Astrocyte (in vitro differentiated cells and primary cell): ENCODE data around the gene PARP6. TPM values are rescaled to one million over a fixed set of nuclear protein-coding genes. Genes with fewer than 3 reads are reported as not detected.
A peak's percentile ranks its signal among the peaks of the same experiment; 100 is the strongest.

Experiments used
- DNase-seq: peaks from one replicate; pipeline ENCODE4 v3.0.0-alpha.2; 2010; ENCODE audit warnings: low read depth
- FAIRE-seq: peaks from 2 replicates; lab custom pipeline; 2011; peaks lifted over from hg19 to GRCh38; lab: Jason Lieb, UNC
- H2AFZ ChIP-seq: 2 replicates; pipeline ENCODE4 v1.6.0; 2012; ENCODE audit warnings: low read depth, low read length, inconsistent platforms
- H3K27ac ChIP-seq: 2 replicates; pipeline ENCODE4 v1.5.1; 2011; ENCODE audit warnings: low read depth, low read length, inconsistent platforms
- H3K27me3 ChIP-seq: 2 replicates; pipeline ENCODE4 v1.6.0; 2011; ENCODE audit warnings: low read length, inconsistent platforms; ENCODE audit not compliant: insufficient read depth
- H3K36me3 ChIP-seq: 2 replicates; pipeline ENCODE4 v1.5.1; 2011; ENCODE audit warnings: low read length, inconsistent platforms; ENCODE audit not compliant: insufficient read depth
- H3K4me1 ChIP-seq: 2 replicates; pipeline ENCODE4 v1.5.1; 2011; ENCODE audit warnings: low read length, inconsistent platforms; ENCODE audit not compliant: insufficient read depth
- H3K4me2 ChIP-seq: 2 replicates; pipeline ENCODE4 v1.6.0; 2012; ENCODE audit warnings: low read length, inconsistent platforms
- H3K4me3 ChIP-seq: 2 replicates; pipeline ENCODE4 v1.5.1; 2011; ENCODE audit warnings: low read depth, mild to moderate bottlenecking, low read length, inconsistent platforms; ENCODE audit not compliant: insufficient read depth
- H3K79me2 ChIP-seq: 2 replicates; pipeline ENCODE4 v1.6.0; 2012; ENCODE audit warnings: mild to moderate bottlenecking, low read length, inconsistent platforms; ENCODE audit not compliant: insufficient read depth
- H3K9ac ChIP-seq: 2 replicates; pipeline ENCODE4 v1.6.0; 2012; ENCODE audit warnings: mild to moderate bottlenecking, low read length, inconsistent platforms
- H3K9me3 ChIP-seq: 2 replicates; pipeline ENCODE4 v1.5.1; 2012; ENCODE audit warnings: low read depth, mild to moderate bottlenecking, low read length, inconsistent platforms; ENCODE audit not compliant: insufficient read depth
- H4K20me1 ChIP-seq: 2 replicates; pipeline ENCODE4 v1.6.0; 2012; ENCODE audit warnings: low read length, inconsistent platforms; ENCODE audit not compliant: insufficient read depth
- H3K27ac Mint-ChIP-seq: one replicate; pipeline ENCODE4 v1.8.0; 2021; ENCODE audit warnings: mild to moderate bottlenecking, mixed read lengths; ENCODE audit not compliant: unreplicated experiment
- H3K27me3 Mint-ChIP-seq: one replicate; pipeline ENCODE4 v1.8.0; 2021; ENCODE audit warnings: low read depth, mixed read lengths; ENCODE audit not compliant: unreplicated experiment
- H3K36me3 Mint-ChIP-seq: one replicate; pipeline ENCODE4 v1.8.0; 2021; ENCODE audit warnings: low read depth, mixed read lengths; ENCODE audit not compliant: unreplicated experiment
- H3K4me1 Mint-ChIP-seq: one replicate; pipeline ENCODE4 v1.8.0; 2021; ENCODE audit warnings: low read depth, mixed read lengths; ENCODE audit not compliant: unreplicated experiment
- H3K4me3 Mint-ChIP-seq: one replicate; pipeline ENCODE4 v1.8.0; 2021; ENCODE audit warnings: mild to moderate bottlenecking, moderate library complexity, mixed read lengths; ENCODE audit not compliant: unreplicated experiment
- H3K9me3 Mint-ChIP-seq: one replicate; pipeline ENCODE4 v1.8.0; 2021; ENCODE audit warnings: mild to moderate bottlenecking, mixed read lengths; ENCODE audit not compliant: unreplicated experiment
- EZH2 ChIP-seq: IDR thresholded peaks from 2 replicates; pipeline ENCODE4 v1.6.1; 2012; ENCODE audit warnings: mild to moderate bottlenecking, low read length, inconsistent platforms; ENCODE audit not compliant: insufficient read depth
- total RNA-seq: library from RNA; stranded (reverse); gene quantifications from 2 replicates; pipeline ENCODE4 v1.2.1, GENCODE V29; 2021
- TF ChIP-seq, protein P1 (sequence below): IDR thresholded peaks from 2 replicates; pipeline ENCODE4 v1.5.1; 2011; ENCODE audit warnings: low read depth, mild to moderate bottlenecking, inconsistent platforms, low read length, moderate library complexity; ENCODE audit not compliant: insufficient read depth

The PARP6 gene
- total RNA-seq, 1 donor from 2014 or later, result 62.7 TPM

DNA sequence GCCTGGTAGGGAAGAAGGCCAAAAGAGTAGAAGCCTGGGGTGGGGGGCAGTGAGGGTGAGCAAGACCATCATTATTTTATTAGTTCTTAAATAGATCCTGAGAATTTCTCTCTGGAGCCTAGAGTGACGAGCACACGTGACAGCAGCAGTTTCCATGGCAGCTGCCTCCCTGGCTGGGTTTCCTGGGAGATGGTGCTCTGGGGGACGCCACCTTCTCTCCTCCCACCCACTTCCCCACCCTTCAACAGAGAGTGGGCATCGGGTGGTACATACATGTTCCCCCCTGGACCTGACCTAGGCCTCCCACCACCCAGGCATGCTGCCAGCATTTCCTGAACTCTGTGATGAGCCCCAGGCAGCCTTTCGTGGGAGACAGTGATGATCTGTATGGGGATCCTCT is 34.7 kb upstream of the PARP6 start:
- no peak overlapping the region for H3K27ac Mint-ChIP-seq
- H3K4me1 ChIP-seq, result peaks cover 9% of the 10 kb centered on the region
- no peaks in the 10 kb centered on the region for H3K9me3 ChIP-seq
- peaks cover 5% of the 10 kb centered on the region for H3K9me3 Mint-ChIP-seq
- no peaks in the 10 kb centered on the region for H3K79me2 ChIP-seq
- H3K4me3 Mint-ChIP-seq, result no peak overlapping the region
- no peak for TF ChIP-seq EZH2
- TF ChIP-seq, protein P1, sequence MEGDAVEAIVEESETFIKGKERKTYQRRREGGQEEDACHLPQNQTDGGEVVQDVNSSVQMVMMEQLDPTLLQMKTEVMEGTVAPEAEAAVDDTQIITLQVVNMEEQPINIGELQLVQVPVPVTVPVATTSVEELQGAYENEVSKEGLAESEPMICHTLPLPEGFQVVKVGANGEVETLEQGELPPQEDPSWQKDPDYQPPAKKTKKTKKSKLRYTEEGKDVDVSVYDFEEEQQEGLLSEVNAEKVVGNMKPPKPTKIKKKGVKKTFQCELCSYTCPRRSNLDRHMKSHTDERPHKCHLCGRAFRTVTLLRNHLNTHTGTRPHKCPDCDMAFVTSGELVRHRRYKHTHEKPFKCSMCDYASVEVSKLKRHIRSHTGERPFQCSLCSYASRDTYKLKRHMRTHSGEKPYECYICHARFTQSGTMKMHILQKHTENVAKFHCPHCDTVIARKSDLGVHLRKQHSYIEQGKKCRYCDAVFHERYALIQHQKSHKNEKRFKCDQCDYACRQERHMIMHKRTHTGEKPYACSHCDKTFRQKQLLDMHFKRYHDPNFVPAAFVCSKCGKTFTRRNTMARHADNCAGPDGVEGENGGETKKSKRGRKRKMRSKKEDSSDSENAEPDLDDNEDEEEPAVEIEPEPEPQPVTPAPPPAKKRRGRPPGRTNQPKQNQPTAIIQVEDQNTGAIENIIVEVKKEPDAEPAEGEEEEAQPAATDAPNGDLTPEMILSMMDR, result no peak
- H3K4me1 Mint-ChIP-seq, result peaks cover 5% of the 10 kb centered on the region
- H2AFZ ChIP-seq, result no peak overlapping the region
- no peaks in the 10 kb centered on the region for H4K20me1 ChIP-seq
- H3K36me3 ChIP-seq, result no peaks in the 10 kb centered on the region
- peaks cover 4% of the 10 kb centered on the region for H3K36me3 Mint-ChIP-seq
- no peak overlapping the region for H3K27ac ChIP-seq
- no peak overlapping the region for H3K4me2 ChIP-seq
- no peak for FAIRE-seq
- no peak overlapping the region for H3K9ac ChIP-seq
- H3K4me3 ChIP-seq, result no peak overlapping the region
- peaks cover 11% of the 10 kb centered on the region for H3K27me3 ChIP-seq
- H3K27me3 Mint-ChIP-seq, result peaks cover 67% of the 10 kb centered on the region
- no peak for DNase-seq

DNA sequence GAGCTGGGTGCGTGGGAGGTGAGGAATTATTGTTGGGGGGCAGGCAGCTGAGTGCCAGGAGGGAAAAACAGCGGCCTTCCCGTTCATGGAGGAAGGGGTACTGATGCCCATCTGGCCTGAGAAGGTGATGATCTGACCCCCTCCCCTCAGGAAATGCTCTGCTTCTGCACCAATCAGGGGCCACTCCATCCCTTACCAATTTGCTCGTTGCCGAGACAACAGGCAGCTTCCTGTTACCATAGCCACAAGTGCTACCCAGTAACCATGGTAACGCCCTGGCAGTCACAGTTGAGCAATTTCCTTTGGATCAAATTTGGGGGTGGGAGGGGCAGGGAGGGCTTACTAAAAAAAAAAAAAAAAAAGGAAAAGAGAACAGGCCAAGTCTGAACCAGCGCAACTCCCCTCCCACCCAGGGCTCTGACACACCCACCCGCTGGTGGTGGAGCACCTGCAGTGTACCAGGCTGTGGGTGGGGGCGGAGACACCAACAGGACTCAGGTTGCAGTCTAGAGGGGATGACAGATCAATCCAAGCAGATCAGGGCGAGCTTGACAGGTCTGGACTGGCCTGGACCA is 33.9 kb upstream of the PARP6 start:
- no peak overlapping the region for H3K4me3 ChIP-seq
- H3K27me3 ChIP-seq, result peaks cover 8% of the 10 kb centered on the region
- H3K4me3 Mint-ChIP-seq, result no peak overlapping the region
- no peaks in the 10 kb centered on the region for H3K36me3 ChIP-seq
- no peaks in the 10 kb centered on the region for H3K9me3 ChIP-seq
- FAIRE-seq (no peak), DNase-seq (peak; percentile 29)
- peaks cover 9% of the 10 kb centered on the region for H3K4me1 ChIP-seq
- H3K9ac ChIP-seq, result no peak overlapping the region
- H4K20me1 ChIP-seq, result no peaks in the 10 kb centered on the region
- no peak overlapping the region for H2AFZ ChIP-seq
- no peak overlapping the region for H3K4me2 ChIP-seq
- H3K79me2 ChIP-seq, result no peaks in the 10 kb centered on the region
- H3K27me3 Mint-ChIP-seq, result peaks cover 68% of the 10 kb centered on the region
- peaks cover 5% of the 10 kb centered on the region for H3K9me3 Mint-ChIP-seq
- no peak for TF ChIP-seq EZH2
- TF ChIP-seq, protein P1, result no peak
- peaks cover 5% of the 10 kb centered on the region for H3K4me1 Mint-ChIP-seq
- H3K27ac Mint-ChIP-seq, result no peak overlapping the region
- no peak overlapping the region for H3K27ac ChIP-seq
- peaks cover 4% of the 10 kb centered on the region for H3K36me3 Mint-ChIP-seq

DNA sequence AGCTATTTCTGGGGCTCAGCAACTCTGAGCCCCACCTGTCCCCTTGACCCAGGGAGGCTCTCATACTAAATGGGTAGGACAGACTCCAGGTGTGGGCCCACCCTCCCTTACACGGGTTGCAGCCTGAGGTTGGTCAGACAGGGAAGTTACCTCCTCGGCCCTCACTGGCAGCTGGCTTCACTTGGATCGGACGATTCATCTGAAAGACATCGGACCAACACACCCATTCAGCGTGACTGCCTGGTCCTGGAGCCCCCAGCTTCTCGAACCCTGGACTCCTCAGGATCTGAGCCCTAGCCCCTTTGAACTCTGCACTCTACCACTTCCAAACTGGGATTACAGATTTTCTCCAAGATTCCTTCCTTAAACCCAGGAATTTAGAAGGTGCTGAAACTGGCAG is 32.2 kb upstream of the PARP6 start:
- H3K4me3 Mint-ChIP-seq, result no peak overlapping the region
- Histone ChIP-seq H3K27me3 (peaks cover 6% of the 10 kb centered on the region), H3K27ac (no peak overlapping the region), H3K79me2 (no peaks in the 10 kb centered on the region), H3K9me3 (no peaks in the 10 kb centered on the region), H2AFZ (no peak overlapping the region), H4K20me1 (no peaks in the 10 kb centered on the region), H3K4me1 (peaks cover 9% of the 10 kb centered on the region), H3K4me2 (no peak overlapping the region), H3K36me3 (no peaks in the 10 kb centered on the region), H3K9ac (no peak overlapping the region), H3K4me3 (no peak overlapping the region)
- H3K27ac Mint-ChIP-seq, result no peak overlapping the region
- H3K36me3 Mint-ChIP-seq, result peaks cover 4% of the 10 kb centered on the region
- H3K9me3 Mint-ChIP-seq, result peaks cover 5% of the 10 kb centered on the region
- TF ChIP-seq, protein P1, result no peak
- TF ChIP-seq EZH2, result no peak
- DNase-seq (no peak), FAIRE-seq (no peak)
- H3K27me3 Mint-ChIP-seq, result peaks cover 61% of the 10 kb centered on the region
- peaks cover 5% of the 10 kb centered on the region for H3K4me1 Mint-ChIP-seq
